SK-N-SH (cell line): ENCODE measurements around the gene APRT.

ENCODE experiments used
- SIN3A ChIP-seq: IDR thresholded peaks from 2 replicates; pipeline ENCODE4 v1.6.1; 2012; ENCODE audit warnings: low read depth, mild to moderate bottlenecking, low read length, moderate library complexity, borderline replicate concordance
- TF ChIP-seq, protein P1 (sequence below): fragments of 200-600 bp; sonication (generic); IDR thresholded peaks from 2 replicates; pipeline ENCODE4 v1.6.1; 2017; ENCODE audit warnings: antibody characterized with exemption, mild to moderate bottlenecking, moderate library complexity

GRCh38 chr16:88844419-88845036 is 32.8 kb upstream of the APRT start:
- TF ChIP-seq, protein P1, sequence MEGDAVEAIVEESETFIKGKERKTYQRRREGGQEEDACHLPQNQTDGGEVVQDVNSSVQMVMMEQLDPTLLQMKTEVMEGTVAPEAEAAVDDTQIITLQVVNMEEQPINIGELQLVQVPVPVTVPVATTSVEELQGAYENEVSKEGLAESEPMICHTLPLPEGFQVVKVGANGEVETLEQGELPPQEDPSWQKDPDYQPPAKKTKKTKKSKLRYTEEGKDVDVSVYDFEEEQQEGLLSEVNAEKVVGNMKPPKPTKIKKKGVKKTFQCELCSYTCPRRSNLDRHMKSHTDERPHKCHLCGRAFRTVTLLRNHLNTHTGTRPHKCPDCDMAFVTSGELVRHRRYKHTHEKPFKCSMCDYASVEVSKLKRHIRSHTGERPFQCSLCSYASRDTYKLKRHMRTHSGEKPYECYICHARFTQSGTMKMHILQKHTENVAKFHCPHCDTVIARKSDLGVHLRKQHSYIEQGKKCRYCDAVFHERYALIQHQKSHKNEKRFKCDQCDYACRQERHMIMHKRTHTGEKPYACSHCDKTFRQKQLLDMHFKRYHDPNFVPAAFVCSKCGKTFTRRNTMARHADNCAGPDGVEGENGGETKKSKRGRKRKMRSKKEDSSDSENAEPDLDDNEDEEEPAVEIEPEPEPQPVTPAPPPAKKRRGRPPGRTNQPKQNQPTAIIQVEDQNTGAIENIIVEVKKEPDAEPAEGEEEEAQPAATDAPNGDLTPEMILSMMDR: no peak
- TF ChIP-seq SIN3A: no peak
